Breast epithelium (tissue), 4 donors: Measurements from ENCODE around the gene CD93. TPM values are rescaled to one million over a fixed set of nuclear protein-coding genes. Genes with fewer than 3 reads are reported as not detected.

Source experiments
- DNase-seq, 2 donors: peaks; one replicate each; pipeline ENCODE4 v3.0.0-alpha.2; 2019; ENCODE audit warnings: low spot score in 2 of 2
- H3K27ac ChIP-seq, 2 donors: fragments of 200-600 bp; sonication (generic) in 1 of 2; one replicate each; pipeline ENCODE4 v1.5.1; 2016 to 2019; ENCODE audit warnings: mild to moderate bottlenecking in 1 of 2
- H3K27me3 ChIP-seq, 2 donors: fragments of 200-600 bp; sonication (generic) in 1 of 2; one replicate each; pipeline versions ENCODE4 v1.5.1 to v1.6.0; 2017 to 2019; ENCODE audit warnings: control low read depth in 1 of 2, mild to moderate bottlenecking in 1 of 2
- H3K36me3 ChIP-seq: fragments of 200-600 bp; one replicate; pipeline ENCODE4 v1.5.1; 2019
- H3K4me1 ChIP-seq, 2 donors: fragments of 200-600 bp; sonication (generic); one replicate each; pipeline ENCODE4 v1.5.1; 2016 to 2019; ENCODE audit warnings: control low read depth in 1 of 2
- H3K4me3 ChIP-seq, 3 donors: fragments of 200-600 bp; sonication (generic); 1 replicate in 2 of 3; 2 replicates in 1 of 3; pipeline ENCODE4 v1.5.1; 2016 to 2019; ENCODE audit warnings: mild to moderate bottlenecking in 3 of 3, moderate library complexity in 2 of 3
- H3K9me3 ChIP-seq, 2 donors: fragments of 200-600 bp; sonication (generic) in 1 of 2; one replicate each; pipeline ENCODE4 v1.5.1; 2016 to 2019; ENCODE audit warnings: control low read depth in 1 of 2
- CTCF ChIP-seq, 3 donors: fragments of 450-650 bp; IDR thresholded peaks; one replicate each; pipeline ENCODE4 v1.5.1; 2016 to 2017; ENCODE audit warnings: antibody characterized with exemption in 3 of 3, mild to moderate bottlenecking in 3 of 3, moderate library complexity in 3 of 3
- POLR2A ChIP-seq: fragments of 450-650 bp; IDR thresholded peaks from one replicate; pipeline ENCODE4 v1.6.1; 2016; ENCODE audit warnings: antibody characterized with exemption, mild to moderate bottlenecking, moderate library complexity
- POLR2AphosphoS5 ChIP-seq, 3 donors: sonication (generic); formaldehyde crosslinking; IDR thresholded peaks; one replicate each; pipeline ENCODE4 v1.6.1; 2017; ENCODE audit warnings: antibody characterized with exemption in 3 of 3
- intact Hi-C: fragments of 100-400 bp; cut with DNase I; formaldehyde crosslinking; loops from one replicate; pipeline ENCODE4 v1.15.1; 2023; ENCODE audit warnings: low total_unique reads
- total RNA-seq, 3 donors: library from RNA; depleted of rRNA; stranded (reverse); fragments of >200 nt; gene quantifications; one replicate each; pipeline ENCODE4 v1.1.0, GENCODE V29; 2016

The CD93 gene
- total RNA-seq, 3 donors from 2014 or later: 19.2 to 64.9 (median 36.5) TPM

- no peaks in the 10 kb centered on the region for H3K9me3 ChIP-seq
- H3K4me1 ChIP-seq: no peaks in the 10 kb centered on the region
- H3K27me3 ChIP-seq: no peaks in the 10 kb centered on the region
- H3K4me3 ChIP-seq: no peak overlapping the region
- no peak overlapping the region for H3K27ac ChIP-seq
- intact Hi-C loops: no loop called here
- no peaks in the 10 kb centered on the region for H3K36me3 ChIP-seq
- TF ChIP-seq CTCF (IDR thresholded peaks at IDR 0.05) (no peak), POLR2A (no peak), POLR2AphosphoS5 (IDR thresholded peaks at IDR 0.05) (no peak)
- DNase-seq: no peak
These were observed 36.9 kb upstream of the CD93 start for GRCh38 chr20:23122796-23123655.

- TF ChIP-seq POLR2AphosphoS5 (IDR thresholded peaks at IDR 0.05) (no peak), CTCF (IDR thresholded peaks at IDR 0.05) (no peak), POLR2A (no peak)
- H3K4me3 ChIP-seq: no peak overlapping the region
- no peaks in the 10 kb centered on the region for H3K36me3 ChIP-seq
- no peak for DNase-seq
- intact Hi-C loops: no loop called here
- no peaks in the 10 kb centered on the region for H3K27me3 ChIP-seq
- H3K27ac ChIP-seq: no peak overlapping the region
- no peaks in the 10 kb centered on the region for H3K4me1 ChIP-seq
- H3K9me3 ChIP-seq: no peaks in the 10 kb centered on the region
These were observed 36.2 kb upstream of the CD93 start for GRCh38 chr20:23122321-23122720.

- no peaks in the 10 kb centered on the region for H3K9me3 ChIP-seq
- intact Hi-C loops: no loop called here
- H3K27me3 ChIP-seq: no peaks in the 10 kb centered on the region
- no peaks in the 10 kb centered on the region for H3K4me1 ChIP-seq
- TF ChIP-seq POLR2AphosphoS5 (IDR thresholded peaks at IDR 0.05): no peak
- no peak for TF ChIP-seq CTCF (IDR thresholded peaks at IDR 0.05)
- TF ChIP-seq POLR2A: no peak
- H3K27ac ChIP-seq: no peak overlapping the region
- DNase-seq: no peak
- no peaks in the 10 kb centered on the region for H3K36me3 ChIP-seq
- no peak overlapping the region for H3K4me3 ChIP-seq
These were observed 35.7 kb upstream of the CD93 start for GRCh38 chr20:23121751-23122320.

GRCh38 chr20:23120936-23121750 lies 35.0 kb upstream of the CD93 start:
- intact Hi-C loops: no loop called here
- Histone ChIP-seq H3K9me3 (no peaks in the 10 kb centered on the region), H3K4me1 (no peaks in the 10 kb centered on the region), H3K36me3 (no peaks in the 10 kb centered on the region), H3K4me3 (no peak overlapping the region), H3K27me3 (no peaks in the 10 kb centered on the region), H3K27ac (no peak overlapping the region)
- DNase-seq: no peak
- TF ChIP-seq POLR2AphosphoS5 (IDR thresholded peaks at IDR 0.05): no peak
- TF ChIP-seq CTCF (IDR thresholded peaks at IDR 0.05): no peak
- no peak for TF ChIP-seq POLR2A
